RWPE2 (cell line): ENCODE data around the gene ALMS1.
"Not testable (repeated sequence)": the region's sequence is repeated elsewhere in the genome, so short reads cannot be mapped to it uniquely, and the experiment has no call there.

Experiments used
- ATAC-seq: fragments of 200-7000 bp; cut with Tn5 transposase; 3 replicates; pipeline ENCODE4 v1.9.1; 2021; ENCODE audit warnings: low read depth
- DNase-seq: peaks from one replicate; pipeline ENCODE4 v3.0.0-alpha.2; 2020; ENCODE audit warnings: low spot score
- H3K27ac ChIP-seq: fragments of 450-650 bp; 2 replicates; pipeline ENCODE4 v1.5.1; 2017; ENCODE audit warnings: mild to moderate bottlenecking; ENCODE audit not compliant: poor library complexity, severe bottlenecking
- H3K27me3 ChIP-seq: fragments of 250-450 bp; sonication (Bioruptor Pico); 2 replicates; pipeline ENCODE4 v1.5.1; 2021; ENCODE audit warnings: mild to moderate bottlenecking, moderate library complexity; ENCODE audit not compliant: insufficient read depth, poor library complexity, severe bottlenecking
- H3K36me3 ChIP-seq: fragments of 250-450 bp; sonication (Bioruptor Pico); 2 replicates; pipeline ENCODE4 v1.5.1; 2020; ENCODE audit warnings: low read depth, mild to moderate bottlenecking, moderate library complexity
- H3K4me1 ChIP-seq: fragments of 250-450 bp; sonication (Bioruptor Pico); 2 replicates; pipeline ENCODE4 v1.5.1; 2021; ENCODE audit warnings: mild to moderate bottlenecking, moderate library complexity; ENCODE audit not compliant: insufficient read depth, poor library complexity, severe bottlenecking
- H3K4me3 ChIP-seq: fragments of 250-450 bp; sonication (Bioruptor Pico); 2 replicates; pipeline ENCODE4 v1.5.1; 2021; ENCODE audit warnings: mild to moderate bottlenecking, moderate library complexity; ENCODE audit not compliant: severe bottlenecking
- H3K9me3 ChIP-seq: fragments of 250-450 bp; sonication (Bioruptor Pico); 2 replicates; pipeline ENCODE4 v1.5.1; 2021; ENCODE audit warnings: mild to moderate bottlenecking, moderate library complexity; ENCODE audit not compliant: severe bottlenecking
- CTCF ChIP-seq: fragments of 450-650 bp; IDR thresholded peaks from one replicate; pipeline ENCODE4 v1.5.1; 2017; ENCODE audit warnings: mild to moderate bottlenecking, moderate library complexity; ENCODE audit not compliant: poor library complexity, severe bottlenecking

The ALMS1 gene

DNA sequence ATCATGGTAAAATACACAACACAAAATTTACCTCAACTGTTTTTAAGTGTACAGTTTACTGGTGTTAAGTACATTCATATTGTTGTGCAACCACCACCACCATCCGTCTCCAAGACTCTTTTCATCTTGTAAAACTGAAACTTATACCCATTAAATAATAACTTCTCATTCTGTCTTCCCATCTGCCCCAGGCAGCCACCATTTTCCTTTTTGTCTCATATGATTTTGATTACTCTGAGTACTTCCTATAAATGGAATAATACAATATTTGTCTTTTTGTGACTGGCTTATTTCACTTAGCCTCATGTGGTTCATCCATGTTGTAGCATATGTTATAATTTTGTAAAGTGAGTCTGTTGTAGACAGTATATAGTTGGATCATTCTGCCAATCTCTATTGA is 82.7 kb downstream of the ALMS1 start:
- Histone ChIP-seq H3K36me3 (no peaks in the 10 kb centered on the region), H3K27ac (no peak overlapping the region)

GRCh38 chr2:73483874-73484273 is 98.2 kb downstream of the ALMS1 start:
- not testable (repeated sequence) for H3K27ac ChIP-seq, H3K27me3 ChIP-seq, ATAC-seq, H3K4me3 ChIP-seq, H3K4me1 ChIP-seq, DNase-seq, H3K36me3 ChIP-seq, H3K9me3 ChIP-seq

More for the DNA sequence above, 82.7 kb downstream of the ALMS1 start:
- no peak for ATAC-seq
- Histone ChIP-seq H3K27me3 (no peaks in the 10 kb centered on the region), H3K4me3 (no peak overlapping the region), H3K9me3 (peaks cover 3% of the 10 kb centered on the region), H3K4me1 (no peaks in the 10 kb centered on the region)
- no peak for TF ChIP-seq CTCF
- no peak for DNase-seq

- Histone ChIP-seq H3K36me3 (no peaks in the 10 kb centered on the region; the same call in 1 of the 2 replicates), H3K9me3 (no peaks in the 10 kb centered on the region), H3K27me3 (no peaks in the 10 kb centered on the region), H3K27ac (no peak overlapping the region), H3K4me1 (no peaks in the 10 kb centered on the region), H3K4me3 (no peak overlapping the region)
- ATAC-seq, result no peak
- TF ChIP-seq CTCF, result no peak
- DNase-seq, result no peak
Observed at GRCh38 chr2:73487112-73487657, 101.5 kb downstream of the ALMS1 start.

- Histone ChIP-seq H3K36me3 (no peaks in the 10 kb centered on the region; the same call in 1 of the 2 replicates), H3K4me3 (no peak overlapping the region), H3K9me3 (no peaks in the 10 kb centered on the region), H3K27ac (no peak overlapping the region), H3K4me1 (no peaks in the 10 kb centered on the region), H3K27me3 (no peaks in the 10 kb centered on the region)
- no peak for DNase-seq
- no peak for ATAC-seq
- no peak for TF ChIP-seq CTCF
Observed at GRCh38 chr2:73488079-73488478, 102.4 kb downstream of the ALMS1 start.

DNA sequence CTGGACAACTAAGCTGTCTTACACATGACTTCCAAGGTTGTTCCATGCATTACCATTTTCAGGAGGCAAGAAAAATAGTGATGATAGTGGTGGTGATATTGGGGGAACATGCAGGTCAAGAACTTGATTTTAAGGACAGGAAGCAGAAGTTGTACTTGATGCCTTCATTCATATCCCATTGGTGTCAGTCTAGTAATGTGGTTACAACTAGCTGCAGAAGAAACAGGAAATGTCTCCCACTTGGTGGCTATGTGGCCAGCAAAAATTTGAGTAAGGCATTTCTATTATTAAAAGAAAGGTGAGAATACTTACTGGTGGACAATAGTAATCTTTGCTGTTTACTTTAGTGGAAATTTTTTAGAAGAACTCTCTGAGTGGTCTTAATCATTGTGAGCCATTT is 103.4 kb downstream of the ALMS1 start:
- Histone ChIP-seq H3K9me3 (no peaks in the 10 kb centered on the region), H3K4me3 (no peak overlapping the region), H3K4me1 (no peaks in the 10 kb centered on the region), H3K27ac (no peak overlapping the region), H3K27me3 (no peaks in the 10 kb centered on the region), H3K36me3 (no peaks in the 10 kb centered on the region; the same call in 1 of the 2 replicates)
- DNase-seq, result no peak
- no peak for TF ChIP-seq CTCF
- no peak for ATAC-seq
